Fibroblast of skin of abdomen (primary cell): ENCODE results near the gene ELMO1.

Source experiments
- DNase-seq: peaks from one replicate; pipeline ENCODE4 v3.0.0-alpha.2; 2013

ELMO1 gene

GRCh38 chr7:36898186-36898585, 550.5 kb downstream of the ELMO1 start:
- no peak for DNase-seq

- no peak for DNase-seq
Observed at GRCh38 chr7:36896956-36897590, 551.6 kb downstream of the ELMO1 start.

GRCh38 chr7:36896418-36896817, 552.2 kb downstream of the ELMO1 start:
- DNase-seq = no peak

GRCh38 chr7:36895192-36895591, 553.5 kb downstream of the ELMO1 start:
- DNase-seq = no peak

- no peak for DNase-seq
Observed at GRCh38 chr7:36894190-36894589, 554.5 kb downstream of the ELMO1 start.

GRCh38 chr7:36889182-36889581, 559.5 kb downstream of the ELMO1 start:
- DNase-seq = no peak

- DNase-seq = no peak
Observed at GRCh38 chr7:36887969-36888368, 560.7 kb downstream of the ELMO1 start.

- no peak for DNase-seq
Observed at GRCh38 chr7:36887233-36887632, 561.4 kb downstream of the ELMO1 start.

- no peak for DNase-seq
Observed at GRCh38 chr7:36884910-36885309, 563.8 kb downstream of the ELMO1 start.

- no peak for DNase-seq
Observed at GRCh38 chr7:36884351-36884750, 564.3 kb downstream of the ELMO1 start.

- DNase-seq = no peak
Observed at GRCh38 chr7:36881233-36881874, 567.3 kb downstream of the ELMO1 start.

GRCh38 chr7:36880108-36880507, 568.6 kb downstream of the ELMO1 start:
- DNase-seq = no peak

- no peak for DNase-seq
Observed at GRCh38 chr7:36879021-36879420, 569.6 kb downstream of the ELMO1 start.

GRCh38 chr7:36878288-36878687, 570.4 kb downstream of the ELMO1 start:
- DNase-seq = no peak

GRCh38 chr7:36875794-36876193, 572.9 kb downstream of the ELMO1 start:
- no peak for DNase-seq

- DNase-seq = no peak
Observed at GRCh38 chr7:36874041-36874440, 574.6 kb downstream of the ELMO1 start.

GRCh38 chr7:36871863-36872262, 576.8 kb downstream of the ELMO1 start:
- no peak for DNase-seq

- DNase-seq = no peak
Observed at GRCh38 chr7:36871355-36871738, 577.3 kb downstream of the ELMO1 start.

- no peak for DNase-seq
Observed at GRCh38 chr7:36870625-36871354, 577.9 kb downstream of the ELMO1 start.

- DNase-seq = no peak
Observed at GRCh38 chr7:36868727-36869411, 579.8 kb downstream of the ELMO1 start.

- no peak for DNase-seq
Observed at GRCh38 chr7:36865019-36865418, 583.6 kb downstream of the ELMO1 start.

GRCh38 chr7:36863901-36864701, 584.6 kb downstream of the ELMO1 start:
- DNase-seq = no peak
